ENCODE data around the gene CENPB.

CENPB gene

DNA sequence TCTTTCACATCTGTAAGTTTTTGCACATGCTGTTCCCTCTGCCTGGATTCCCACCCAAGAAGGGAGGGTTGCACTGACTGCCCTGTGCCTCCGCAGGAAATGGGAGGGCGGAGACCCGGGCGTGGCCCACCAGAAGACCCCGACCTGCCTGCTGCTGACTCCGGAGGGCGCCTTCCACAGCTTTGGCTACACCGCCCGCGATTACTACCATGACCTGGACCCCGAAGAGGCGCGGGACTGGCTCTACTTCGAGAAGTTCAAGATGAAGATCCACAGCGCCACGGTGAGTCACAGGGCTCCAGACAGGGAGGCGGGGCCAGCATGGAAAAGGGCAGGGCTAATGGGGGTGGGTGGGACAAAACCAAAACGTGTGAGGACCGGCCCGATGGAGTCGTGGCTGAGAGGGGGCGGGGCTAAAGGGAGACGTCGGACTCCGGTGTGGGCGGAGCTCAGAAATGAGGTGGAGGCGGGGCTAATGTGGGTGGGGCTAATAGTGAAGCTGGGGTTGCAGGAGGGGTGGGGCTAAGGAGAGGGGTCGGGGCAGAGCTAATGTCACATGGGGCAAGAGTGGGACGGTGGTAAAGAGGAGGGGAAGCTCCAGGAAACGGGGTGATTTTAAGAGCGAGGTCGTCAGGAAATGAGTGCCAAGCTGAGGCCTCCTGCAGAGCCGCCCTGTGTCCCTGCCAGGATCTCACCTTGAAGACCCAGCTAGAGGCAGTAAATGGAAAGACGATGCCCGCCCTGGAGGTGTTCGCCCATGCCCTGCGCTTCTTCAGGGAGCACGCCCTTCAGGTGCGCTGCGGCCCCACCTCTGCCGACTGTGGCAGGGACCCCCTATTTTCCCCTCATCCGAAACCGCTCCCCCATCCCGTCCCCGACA is 41.5 kb downstream of the CENPB start:
- H3K4me1 ChIP-seq (ENCODE audit: control insufficient read depth, insufficient read depth, low read length), result no peaks in the 10 kb centered on the region
- H3K4me3 ChIP-seq (ENCODE audit: low read length), result no peak overlapping the region
- H3K36me3 ChIP-seq (ENCODE audit: control insufficient read depth, insufficient read depth, low read length), result no peaks in the 10 kb centered on the region
- H3K27ac ChIP-seq (ENCODE audit: low read depth, low read length), result no peak overlapping the region
- no peak overlapping the region for H3K9ac ChIP-seq (ENCODE audit: low read length)
- H3K27me3 ChIP-seq (ENCODE audit: control insufficient read depth, insufficient read depth, low read length), result no peaks in the 10 kb centered on the region

DNA sequence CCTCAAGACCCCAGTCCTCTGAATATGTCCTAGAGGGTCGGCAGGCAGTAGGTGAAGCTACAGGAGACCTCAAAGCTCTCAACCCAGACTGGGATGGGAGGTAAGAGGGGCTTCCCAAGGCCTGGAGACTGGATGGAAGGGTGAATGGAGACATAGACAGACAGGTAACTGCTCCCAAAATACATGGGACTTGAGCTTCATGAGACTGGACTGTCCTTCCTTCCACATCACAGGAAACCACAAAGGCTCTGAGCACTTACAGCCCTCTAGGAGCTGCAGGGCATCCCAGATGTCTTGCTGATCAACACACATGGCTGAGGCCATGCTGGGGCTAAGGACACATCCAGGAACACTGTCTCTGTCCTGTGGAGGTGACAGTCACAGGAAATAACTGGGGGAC is 42.5 kb downstream of the CENPB start:
- Histone ChIP-seq H3K27ac (ENCODE audit: low read depth, low read length) (no peak overlapping the region), H3K4me1 (ENCODE audit: control insufficient read depth, insufficient read depth, low read length) (no peaks in the 10 kb centered on the region), H3K9ac (ENCODE audit: low read length) (no peak overlapping the region), H3K27me3 (ENCODE audit: control insufficient read depth, insufficient read depth, low read length) (no peaks in the 10 kb centered on the region), H3K4me3 (ENCODE audit: low read length) (no peak overlapping the region), H3K36me3 (ENCODE audit: control insufficient read depth, insufficient read depth, low read length) (no peaks in the 10 kb centered on the region)

DNA sequence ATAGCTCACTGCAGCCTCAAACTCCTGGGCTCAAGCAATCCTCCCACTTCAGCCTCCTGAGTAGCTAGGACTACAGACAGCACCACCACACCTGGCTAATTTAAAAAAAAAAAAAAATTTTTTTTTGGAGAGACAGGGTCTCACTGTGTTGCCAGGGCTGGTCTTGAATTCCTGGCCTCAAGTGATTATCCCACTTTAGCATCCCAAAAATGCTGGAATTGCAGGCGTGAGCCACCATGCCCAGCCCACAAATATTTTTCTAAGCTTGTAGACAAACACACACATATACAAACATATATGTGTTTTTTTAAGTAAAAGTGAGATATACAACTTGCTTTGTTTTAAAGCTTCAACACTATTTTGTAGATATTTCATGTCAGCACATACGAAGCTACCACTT is 43.3 kb downstream of the CENPB start:
- Histone ChIP-seq H3K27ac (ENCODE audit: low read depth, low read length) (no peak overlapping the region), H3K9ac (ENCODE audit: low read length) (no peak overlapping the region), H3K27me3 (ENCODE audit: control insufficient read depth, insufficient read depth, low read length) (no peaks in the 10 kb centered on the region), H3K36me3 (ENCODE audit: control insufficient read depth, insufficient read depth, low read length) (no peaks in the 10 kb centered on the region), H3K4me1 (ENCODE audit: control insufficient read depth, insufficient read depth, low read length) (no peaks in the 10 kb centered on the region), H3K4me3 (ENCODE audit: low read length) (no peak overlapping the region)

DNA sequence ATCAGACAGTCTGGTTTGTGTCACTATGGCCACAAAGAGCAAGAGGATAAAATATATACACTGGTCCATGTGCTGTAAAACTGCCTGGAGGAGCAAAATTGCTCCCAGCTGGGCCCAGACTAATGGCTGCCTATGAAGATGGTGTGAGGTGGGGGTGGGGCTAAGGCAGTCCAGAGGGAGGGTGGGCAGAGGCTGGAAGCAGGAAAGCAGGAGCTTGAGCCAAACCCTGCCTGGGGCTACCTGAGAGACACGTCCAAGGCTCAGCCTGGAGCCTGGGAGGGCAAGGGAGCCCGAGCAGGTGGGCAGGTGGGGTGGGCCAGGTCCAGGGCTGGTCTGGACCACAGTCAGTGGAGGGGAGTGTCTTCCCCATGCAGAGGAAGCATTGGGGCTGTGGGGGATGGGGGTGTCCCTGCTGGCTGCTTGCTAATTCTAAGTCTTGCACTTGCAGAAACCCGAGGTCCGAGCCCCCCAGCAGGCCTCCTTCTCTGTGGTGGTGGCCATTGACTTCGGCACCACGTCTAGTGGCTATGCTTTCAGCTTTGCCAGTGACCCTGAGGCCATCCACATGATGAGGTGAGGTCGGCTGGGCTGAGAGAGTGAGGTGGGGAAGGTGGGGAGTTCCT is 44.6 kb downstream of the CENPB start:
- no peaks in the 10 kb centered on the region for H3K4me1 ChIP-seq (ENCODE audit: control insufficient read depth, insufficient read depth, low read length)
- H3K36me3 ChIP-seq (ENCODE audit: control insufficient read depth, insufficient read depth, low read length), result no peaks in the 10 kb centered on the region
- no peaks in the 10 kb centered on the region for H3K27me3 ChIP-seq (ENCODE audit: control insufficient read depth, insufficient read depth, low read length)
- H3K27ac ChIP-seq (ENCODE audit: low read depth, low read length), result no peak overlapping the region
- H3K4me3 ChIP-seq (ENCODE audit: low read length), result no peak overlapping the region
- no peak overlapping the region for H3K9ac ChIP-seq (ENCODE audit: low read length)

DNA sequence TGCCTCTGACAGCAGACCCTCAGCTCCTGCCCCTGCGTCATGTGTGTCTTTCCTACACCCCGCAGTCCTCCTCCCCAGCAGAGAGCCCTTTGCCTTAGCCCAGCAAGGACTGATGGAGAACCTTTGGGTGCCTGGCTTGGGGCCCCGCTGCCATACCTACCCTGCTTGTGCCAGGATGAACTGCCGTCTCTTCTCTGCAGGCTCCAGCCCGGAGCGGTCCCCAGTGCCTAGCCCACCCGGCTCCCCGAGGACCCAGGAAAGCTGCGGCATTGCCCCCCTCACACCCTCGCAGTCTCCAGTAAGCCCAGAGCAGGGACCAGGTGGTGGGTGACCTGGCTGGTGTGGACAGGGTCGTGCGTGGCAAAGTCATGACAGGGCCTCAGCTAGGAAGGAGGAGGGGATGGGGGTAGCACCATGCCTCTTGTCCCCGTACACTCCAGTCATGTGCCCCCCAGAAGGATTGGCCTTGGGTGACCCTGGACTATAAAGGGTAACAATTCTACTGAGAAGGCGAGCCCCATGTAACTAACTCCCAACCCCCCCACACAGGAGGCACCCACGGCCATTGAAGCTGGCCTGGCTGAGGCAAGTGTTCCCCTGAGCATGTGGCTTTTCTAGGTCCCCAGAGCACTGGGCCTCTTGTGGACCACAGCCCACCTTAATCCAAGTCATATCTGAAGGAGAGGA is 45.8 kb downstream of the CENPB start:
- no peak overlapping the region for H3K27ac ChIP-seq (ENCODE audit: low read depth, low read length)
- H3K36me3 ChIP-seq (ENCODE audit: control insufficient read depth, insufficient read depth, low read length), result no peaks in the 10 kb centered on the region
- H3K4me1 ChIP-seq (ENCODE audit: control insufficient read depth, insufficient read depth, low read length), result no peaks in the 10 kb centered on the region
- no peak overlapping the region for H3K4me3 ChIP-seq (ENCODE audit: low read length)
- H3K9ac ChIP-seq (ENCODE audit: low read length), result no peak overlapping the region
- no peaks in the 10 kb centered on the region for H3K27me3 ChIP-seq (ENCODE audit: control insufficient read depth, insufficient read depth, low read length)

DNA sequence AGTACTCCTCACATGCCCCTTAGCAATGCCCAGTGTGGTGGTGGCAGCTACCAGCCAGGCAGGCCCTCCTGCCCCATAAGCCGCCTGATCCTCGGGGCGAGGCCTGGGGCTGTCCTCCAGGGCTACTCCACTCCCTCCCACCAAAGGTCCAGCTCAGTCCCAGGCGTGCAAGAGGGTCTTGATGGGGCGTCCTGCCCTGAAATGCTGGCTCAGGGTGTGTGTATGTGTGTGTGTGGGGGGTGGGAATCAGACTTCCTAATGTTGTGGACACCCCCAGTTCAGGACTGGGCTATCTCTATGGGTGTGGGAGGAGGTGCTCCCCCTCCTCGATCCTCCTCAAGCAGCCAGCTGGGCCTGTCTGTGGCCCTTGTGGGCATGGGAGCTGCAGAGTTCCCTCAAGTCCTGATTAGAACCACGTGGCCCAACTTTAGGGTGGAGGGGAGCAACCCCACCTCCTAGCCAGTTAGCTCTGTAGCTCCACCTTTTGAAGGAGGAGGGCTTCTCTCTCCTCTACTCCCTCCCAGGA is 46.6 kb downstream of the CENPB start:
- H3K4me1 ChIP-seq (ENCODE audit: control insufficient read depth, insufficient read depth, low read length), result no peaks in the 10 kb centered on the region
- H3K27me3 ChIP-seq (ENCODE audit: control insufficient read depth, insufficient read depth, low read length), result no peaks in the 10 kb centered on the region
- no peak overlapping the region for H3K27ac ChIP-seq (ENCODE audit: low read depth, low read length)
- no peak overlapping the region for H3K9ac ChIP-seq (ENCODE audit: low read length)
- H3K36me3 ChIP-seq (ENCODE audit: control insufficient read depth, insufficient read depth, low read length), result no peaks in the 10 kb centered on the region
- H3K4me3 ChIP-seq (ENCODE audit: low read length), result no peak overlapping the region

DNA sequence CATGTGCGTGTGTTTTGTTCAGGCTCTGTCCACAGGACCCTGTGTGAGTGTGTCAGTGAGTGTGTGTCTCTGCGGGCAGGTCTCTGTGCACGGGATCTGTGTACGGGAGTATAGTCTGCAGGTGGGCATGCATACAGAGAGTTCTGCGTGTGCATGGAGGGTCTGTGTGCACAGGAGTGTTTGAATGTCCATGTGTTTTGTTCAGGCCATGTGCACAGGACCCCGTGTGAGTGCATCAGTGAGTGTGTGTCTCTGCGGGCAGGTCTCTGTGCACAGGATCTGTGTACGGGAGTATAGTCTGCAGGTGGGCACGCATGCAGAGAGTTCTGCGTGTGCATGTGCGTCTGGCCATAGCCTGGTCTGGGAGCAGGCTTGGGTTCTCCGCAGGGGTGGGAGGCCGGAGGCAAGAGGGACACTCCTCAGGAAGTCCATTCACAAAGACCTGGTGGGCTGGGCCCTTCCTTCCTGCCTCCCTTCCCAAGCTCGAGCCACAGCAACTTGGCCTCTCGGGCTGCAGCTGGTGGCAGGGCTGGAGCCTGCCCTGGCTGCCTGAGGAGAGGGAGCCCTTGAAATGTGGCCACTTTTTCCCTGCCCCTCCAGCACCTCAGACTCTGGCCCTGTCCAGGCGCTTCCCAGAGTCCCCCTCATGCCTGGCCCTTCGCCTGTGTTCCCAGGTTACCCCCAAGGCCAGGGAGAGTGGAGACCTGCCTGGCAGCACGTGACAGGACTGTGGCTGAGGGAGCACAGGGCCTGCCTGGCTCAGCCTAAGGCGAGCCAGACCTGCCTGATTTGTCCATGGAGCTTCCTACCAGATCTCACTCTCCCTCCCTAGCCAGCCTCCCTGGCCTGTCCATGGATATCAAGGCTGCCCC is 47.2 kb downstream of the CENPB start:
- Histone ChIP-seq H3K4me1 (ENCODE audit: control insufficient read depth, insufficient read depth, low read length) (no peaks in the 10 kb centered on the region), H3K4me3 (ENCODE audit: low read length) (no peak overlapping the region), H3K9ac (ENCODE audit: low read length) (no peak overlapping the region), H3K36me3 (ENCODE audit: control insufficient read depth, insufficient read depth, low read length) (no peaks in the 10 kb centered on the region), H3K27me3 (ENCODE audit: control insufficient read depth, insufficient read depth, low read length) (no peaks in the 10 kb centered on the region), H3K27ac (ENCODE audit: low read depth, low read length) (no peak overlapping the region)

DNA sequence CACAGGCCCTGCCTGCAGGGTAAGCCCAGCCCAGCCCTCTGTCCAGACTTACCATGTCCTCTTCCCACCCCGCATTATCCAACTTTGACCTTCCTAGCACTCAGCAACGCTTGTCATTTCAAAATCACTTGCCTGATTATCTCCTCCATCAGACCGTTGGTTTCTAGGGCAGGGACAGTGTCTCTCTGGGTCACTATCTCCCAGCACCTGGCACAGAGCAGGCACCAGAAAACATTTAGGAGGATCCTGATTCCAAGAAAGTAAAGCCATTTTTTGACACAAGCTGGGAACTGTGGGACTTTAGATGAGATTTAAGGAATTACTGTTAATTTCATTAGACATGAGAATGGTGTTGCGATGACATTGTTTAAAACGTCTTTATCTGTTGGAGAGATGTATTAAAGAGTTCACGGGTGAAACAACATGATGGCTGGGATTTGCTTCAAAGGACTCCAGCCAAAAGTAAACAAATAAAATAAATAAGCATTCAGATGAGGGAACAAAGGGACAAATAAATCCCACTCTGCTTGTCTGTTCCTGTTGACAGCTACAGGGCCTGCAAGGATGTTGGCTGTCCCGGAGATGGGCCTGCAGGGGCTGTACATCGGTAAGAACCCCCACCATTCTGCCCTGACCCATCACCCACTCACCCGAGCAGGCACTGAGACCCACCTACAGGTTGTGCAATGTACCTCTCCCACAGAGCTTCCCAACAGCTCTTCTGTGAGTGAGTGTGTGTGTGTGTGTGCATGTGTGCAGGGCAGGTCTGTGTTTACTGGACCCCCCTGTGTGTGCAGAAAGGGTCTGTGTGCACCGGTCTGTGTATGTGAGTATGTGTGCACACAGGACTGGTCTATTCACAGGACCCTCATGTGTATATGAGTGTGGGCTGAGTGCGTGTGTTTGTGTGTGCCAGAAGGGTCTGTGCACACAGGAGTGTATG is 48.2 kb downstream of the CENPB start:
- no peak overlapping the region for H3K27ac ChIP-seq (ENCODE audit: low read depth, low read length)
- H3K9ac ChIP-seq (ENCODE audit: low read length), result no peak overlapping the region
- H3K4me1 ChIP-seq (ENCODE audit: control insufficient read depth, insufficient read depth, low read length), result no peaks in the 10 kb centered on the region
- no peaks in the 10 kb centered on the region for H3K36me3 ChIP-seq (ENCODE audit: control insufficient read depth, insufficient read depth, low read length)
- no peak overlapping the region for H3K4me3 ChIP-seq (ENCODE audit: low read length)
- no peaks in the 10 kb centered on the region for H3K27me3 ChIP-seq (ENCODE audit: control insufficient read depth, insufficient read depth, low read length)

DNA sequence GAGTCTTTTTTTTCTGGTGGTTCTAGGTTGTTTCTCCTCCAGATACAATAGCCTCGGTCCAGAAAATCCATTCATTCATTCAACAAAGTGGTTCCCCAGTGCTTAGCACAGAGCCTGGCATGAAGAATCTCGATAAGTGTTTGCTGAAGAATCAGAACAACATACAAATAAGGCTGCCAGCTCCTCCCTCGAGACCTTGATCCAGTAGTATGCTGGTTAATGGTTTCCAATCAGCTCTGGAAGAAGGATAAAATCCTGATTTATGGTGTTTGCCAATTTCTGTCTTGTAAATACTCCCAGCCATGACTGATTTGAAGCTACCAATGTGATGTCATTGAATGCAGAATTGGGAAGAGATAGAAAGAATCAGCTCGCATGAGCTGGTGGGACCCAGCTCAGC is 50.8 kb downstream of the CENPB start:
- H3K27me3 ChIP-seq (ENCODE audit: control insufficient read depth, insufficient read depth, low read length), result peaks cover 5% of the 10 kb centered on the region
- H3K9ac ChIP-seq (ENCODE audit: low read length), result no peak overlapping the region
- H3K27ac ChIP-seq (ENCODE audit: low read depth, low read length), result no peak overlapping the region
- H3K36me3 ChIP-seq (ENCODE audit: control insufficient read depth, insufficient read depth, low read length), result no peaks in the 10 kb centered on the region
- no peak overlapping the region for H3K4me3 ChIP-seq (ENCODE audit: low read length)
- no peaks in the 10 kb centered on the region for H3K4me1 ChIP-seq (ENCODE audit: control insufficient read depth, insufficient read depth, low read length)

DNA sequence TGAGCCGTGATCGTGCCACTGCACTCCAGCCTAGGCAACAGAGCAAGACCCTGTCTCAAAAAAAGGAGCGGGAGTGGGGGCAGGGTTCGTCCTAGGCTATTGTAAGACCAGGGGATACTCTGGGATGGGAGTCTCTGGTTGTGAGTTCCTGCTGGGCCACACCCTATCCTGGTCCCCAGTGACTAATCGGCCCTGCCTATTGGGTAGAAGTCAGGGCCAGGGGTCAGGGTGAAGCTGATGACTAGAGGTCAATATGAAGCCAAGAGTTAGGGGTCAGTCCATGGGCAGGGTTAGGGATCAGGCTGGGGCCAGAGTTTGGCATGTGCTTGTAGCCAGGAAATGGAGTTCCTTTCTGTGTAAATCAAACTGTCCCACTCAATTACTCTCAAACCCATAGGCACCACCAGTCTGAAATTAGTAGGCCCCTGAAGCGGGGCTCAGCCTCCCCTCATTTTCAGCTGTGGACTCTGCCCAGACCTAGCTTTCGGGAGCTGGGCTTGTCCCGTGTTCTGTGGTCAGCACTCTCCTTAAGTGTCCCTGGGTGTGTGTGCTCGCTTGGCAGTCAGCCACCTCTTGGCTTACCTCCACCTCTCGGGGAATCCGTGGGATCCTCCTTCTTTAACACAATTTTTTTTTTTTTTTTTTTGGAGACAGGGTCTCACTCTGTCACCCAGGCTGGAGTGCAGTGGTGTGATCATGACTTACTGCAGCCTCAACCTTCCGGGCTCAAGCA is 52.3 kb downstream of the CENPB start:
- H3K4me3 ChIP-seq (ENCODE audit: low read length), result no peak overlapping the region
- H3K9ac ChIP-seq (ENCODE audit: low read length), result no peak overlapping the region
- H3K27ac ChIP-seq (ENCODE audit: low read depth, low read length), result no peak overlapping the region
- H3K27me3 ChIP-seq (ENCODE audit: control insufficient read depth, insufficient read depth, low read length), result peaks cover 5% of the 10 kb centered on the region
- no peaks in the 10 kb centered on the region for H3K36me3 ChIP-seq (ENCODE audit: control insufficient read depth, insufficient read depth, low read length)
- no peaks in the 10 kb centered on the region for H3K4me1 ChIP-seq (ENCODE audit: control insufficient read depth, insufficient read depth, low read length)
